Activated CD4-positive, alpha-beta memory T cell treated with anti-CD3 and anti-CD28 coated beads for 36 hours (primary cell): ENCODE results near the gene HOXA3. TPM values are rescaled to one million over a fixed set of nuclear protein-coding genes. Genes with fewer than 3 reads are reported as not detected.

Source experiments
- CTCF ChIA-PET: fragments of 350-600 bp; sonication (Branson Sonifier 250); formaldehyde crosslinking; loops from one replicate; lab custom pipeline; 2021; ENCODE audit warnings: antibody characterized with exemption, inconsistent platforms; lab: Charles Lee
- POLR2A ChIA-PET: fragments of 350-600 bp; sonication (Branson Sonifier 250); formaldehyde crosslinking; loops from one replicate; lab custom pipeline; 2021; ENCODE audit warnings: antibody characterized with exemption; lab: Charles Lee
- DNase-seq: peaks from one replicate; pipeline ENCODE4 v3.0.0-alpha.2; 2020
- H3K27ac Mint-ChIP-seq: one replicate; pipeline ENCODE4 v1.8.0; 2021; ENCODE audit warnings: mixed read lengths
- H3K27me3 Mint-ChIP-seq: one replicate; pipeline ENCODE4 v1.8.0; 2021; ENCODE audit warnings: mixed read lengths
- H3K36me3 Mint-ChIP-seq: one replicate; pipeline ENCODE4 v1.8.0; 2021; ENCODE audit warnings: mixed read lengths
- H3K4me1 Mint-ChIP-seq: one replicate; pipeline ENCODE4 v1.8.0; 2021; ENCODE audit warnings: low read depth, mixed read lengths
- H3K4me3 Mint-ChIP-seq: one replicate; pipeline ENCODE4 v1.8.0; 2021; ENCODE audit warnings: mild to moderate bottlenecking, mixed read lengths
- H3K9me3 Mint-ChIP-seq: one replicate; pipeline ENCODE4 v1.8.0; 2021; ENCODE audit warnings: mixed read lengths
- intact Hi-C: fragments of 100-400 bp; cut with micrococcal nuclease; formaldehyde crosslinking; loops from one replicate; pipeline ENCODE4 v1.15.1; 2023
- total RNA-seq, 2 experiments: library from RNA; stranded (reverse); gene quantifications; one replicate each; pipeline ENCODE4 v1.2.3, GENCODE V29; 2021

The HOXA3 gene
- total RNA-seq, 2 experiments from 2014 or later, result not detected

GRCh38 chr7:27148031-27148755, 4.2 kb downstream of the HOXA3 start:
- no peaks in the 10 kb centered on the region for H3K9me3 Mint-ChIP-seq
- no peak for DNase-seq
- H3K4me1 Mint-ChIP-seq, result peaks cover 24% of the 10 kb centered on the region
- H3K4me3 Mint-ChIP-seq, result no peak overlapping the region
- no peak overlapping the region for H3K27ac Mint-ChIP-seq
- POLR2A ChIA-PET, result interaction anchor here (0.5 to 2.2 kb wide), 2 partner anchors 50 to 51 kb away, joined by 4 read pairs; no protein-coding TSS in a partner anchor
- intact Hi-C loops, result no loop called here
- H3K27me3 Mint-ChIP-seq, result peaks cover 69% of the 10 kb centered on the region
- no peaks in the 10 kb centered on the region for H3K36me3 Mint-ChIP-seq
- CTCF ChIA-PET, result interaction anchor here (1.0 to 5.2 kb wide), 3 partner anchors 15 to 771 kb away, joined by 3 to 72 read pairs (median 6); partner anchors contain the start of gene HOXA9

GRCh38 chr7:27147199-27148030, 5.0 kb downstream of the HOXA3 start, which contains the start of gene HOXA6:
TSS of gene HOXA6 (minus strand) at chr7:27147774. CDS start at chr7:27147749, 25 bp downstream.
- no peak within 1 kb of the TSS for H3K4me3 Mint-ChIP-seq
- H3K4me1 Mint-ChIP-seq, result peaks cover 24% of the 10 kb centered on the region
- H3K27me3 Mint-ChIP-seq, result peaks cover 68% of the 10 kb centered on the region
- CTCF ChIA-PET, result interaction anchor here (5.2 kb wide), 1 partner anchor 16 kb away, joined by 72 read pairs; the partner anchor contains the start of gene HOXA9
- POLR2A ChIA-PET, result no interaction called here
- no peaks in the 10 kb centered on the region for H3K36me3 Mint-ChIP-seq
- intact Hi-C loops, result no loop called here
- H3K27ac Mint-ChIP-seq, result no peak within 1 kb of the TSS
- no peaks in the 10 kb centered on the region for H3K9me3 Mint-ChIP-seq
- no peak for DNase-seq

- Mint-ChIP-seq H3K27ac (no peak overlapping the region), H3K9me3 (no peaks in the 10 kb centered on the region), H3K36me3 (no peaks in the 10 kb centered on the region), H3K4me3 (no peak overlapping the region), H3K4me1 (peaks cover 19% of the 10 kb centered on the region), H3K27me3 (peaks cover 61% of the 10 kb centered on the region)
- intact Hi-C loops, result no loop called here
- ChIA-PET CTCF (no interaction called here), POLR2A (no interaction called here)
- no peak for DNase-seq
These were observed 5.7 kb downstream of the HOXA3 start for GRCh38 chr7:27146491-27147198.

- intact Hi-C loops, result no loop called here
These were observed 6.4 kb downstream of the HOXA3 start for GRCh38 chr7:27145914-27146412.

GRCh38 chr7:27145165-27145913, 7.0 kb downstream of the HOXA3 start:
- DNase-seq, result no peak
- H3K9me3 Mint-ChIP-seq, result no peaks in the 10 kb centered on the region
- no peaks in the 10 kb centered on the region for H3K36me3 Mint-ChIP-seq
- peaks cover 51% of the 10 kb centered on the region for H3K27me3 Mint-ChIP-seq
- ChIA-PET CTCF (interaction anchor here (1.0 kb wide), 1 partner anchor 11 kb away, joined by 3 read pairs; no protein-coding TSS in a partner anchor), POLR2A (no interaction called here)
- no peak overlapping the region for H3K27ac Mint-ChIP-seq
- peaks cover 7% of the 10 kb centered on the region for H3K4me1 Mint-ChIP-seq
- intact Hi-C loops, result no loop called here
- H3K4me3 Mint-ChIP-seq, result no peak overlapping the region

More at GRCh38 chr7:27145914-27146412, 6.4 kb downstream of the HOXA3 start:
- peaks cover 56% of the 10 kb centered on the region for H3K27me3 Mint-ChIP-seq
- CTCF ChIA-PET, result no interaction called here
- H3K9me3 Mint-ChIP-seq, result no peaks in the 10 kb centered on the region
- POLR2A ChIA-PET, result no interaction called here
- no peaks in the 10 kb centered on the region for H3K36me3 Mint-ChIP-seq
- no peak overlapping the region for H3K27ac Mint-ChIP-seq
- peaks cover 12% of the 10 kb centered on the region for H3K4me1 Mint-ChIP-seq
- DNase-seq, result no peak
- no peak overlapping the region for H3K4me3 Mint-ChIP-seq

GRCh38 chr7:27144781-27145164, 7.6 kb downstream of the HOXA3 start:
- Mint-ChIP-seq H3K27ac (no peak overlapping the region), H3K36me3 (no peaks in the 10 kb centered on the region), H3K4me3 (no peak overlapping the region), H3K4me1 (peaks cover 7% of the 10 kb centered on the region), H3K27me3 (peaks cover 45% of the 10 kb centered on the region), H3K9me3 (no peaks in the 10 kb centered on the region)
- CTCF ChIA-PET, result interaction anchor here (1.0 kb wide), 1 partner anchor 11 kb away, joined by 3 read pairs; no protein-coding TSS in a partner anchor
- no peak for DNase-seq
- POLR2A ChIA-PET, result no interaction called here
- intact Hi-C loops, result no loop called here

- Mint-ChIP-seq H3K27me3 (peaks cover 42% of the 10 kb centered on the region), H3K4me3 (no peak overlapping the region), H3K4me1 (peaks cover 7% of the 10 kb centered on the region), H3K9me3 (no peaks in the 10 kb centered on the region), H3K36me3 (no peaks in the 10 kb centered on the region), H3K27ac (no peak overlapping the region)
- no peak for DNase-seq
- CTCF ChIA-PET, result interaction anchor here (1.0 kb wide), 1 partner anchor 10 kb away, joined by 3 read pairs; no protein-coding TSS in a partner anchor
- intact Hi-C loops, result no loop called here
- POLR2A ChIA-PET, result no interaction called here
These were observed 8.2 kb downstream of the HOXA3 start for GRCh38 chr7:27143950-27144780.

- Mint-ChIP-seq H3K4me1 (peaks cover 4% of the 10 kb centered on the region), H3K36me3 (no peaks in the 10 kb centered on the region), H3K27ac (no peak within 1 kb of the TSS), H3K9me3 (no peaks in the 10 kb centered on the region), H3K27me3 (peaks cover 40% of the 10 kb centered on the region), H3K4me3 (no peak within 1 kb of the TSS)
- DNase-seq, result no peak
- intact Hi-C loops, result no loop called here
- ChIA-PET CTCF (interaction anchor here (0.6 to 0.9 kb wide), 2 partner anchors 36 to 53 kb away, joined by 3 read pairs; no protein-coding TSS in a partner anchor), POLR2A (no interaction called here)
These were observed 9.1 kb downstream of the HOXA3 start, which contains the start of gene HOXA5 for GRCh38 chr7:27143023-27143949. TSS of gene HOXA5 (minus strand) at chr7:27143681. CDS start at chr7:27143607, 74 bp downstream.

- no peaks in the 10 kb centered on the region for H3K36me3 Mint-ChIP-seq
- peaks cover 39% of the 10 kb centered on the region for H3K27me3 Mint-ChIP-seq
- H3K27ac Mint-ChIP-seq, result no peak overlapping the region
- H3K4me1 Mint-ChIP-seq, result no peaks in the 10 kb centered on the region
- intact Hi-C loops, result no loop called here
- ChIA-PET CTCF (interaction anchor here (0.9 kb wide), 1 partner anchor 53 kb away, joined by 3 read pairs; no protein-coding TSS in a partner anchor), POLR2A (no interaction called here)
- DNase-seq, result no peak
- H3K9me3 Mint-ChIP-seq, result no peaks in the 10 kb centered on the region
- H3K4me3 Mint-ChIP-seq, result no peak overlapping the region
These were observed 9.8 kb downstream of the HOXA3 start for GRCh38 chr7:27142580-27143022.
